AG04450 (cell line): Measurements from ENCODE around the gene SMURF1. TPM values are rescaled to one million over a fixed set of nuclear protein-coding genes. Genes with fewer than 3 reads are reported as not detected.

Source experiments
- CTCF ChIA-PET: fragments of 300-600, 350-600 bp; formaldehyde crosslinking; extraction: SDS; loops from one replicate; lab custom pipeline; 2022; ENCODE audit warnings: antibody characterized with exemption, inconsistent platforms; lab: Charles Lee
- POLR2A ChIA-PET: fragments of 350-600 bp; formaldehyde crosslinking; extraction: SDS; loops from one replicate; lab custom pipeline; 2021; ENCODE audit warnings: antibody characterized with exemption, inconsistent platforms; lab: Yijun Ruan, JAX
- DNase-seq: peaks from one replicate; pipeline ENCODE4 v3.0.0-alpha.2; 2011; ENCODE audit warnings: low read depth, low spot score
- H3K27ac ChIP-seq: one replicate; pipeline ENCODE4 v1.5.1; 2012; ENCODE audit warnings: low read depth, low read length, control low read depth
- H3K27me3 ChIP-seq: one replicate; pipeline ENCODE4 v1.6.0; 2012; ENCODE audit warnings: low read length; ENCODE audit not compliant: control insufficient read depth, insufficient read depth
- H3K4me3 ChIP-seq: 2 replicates; pipeline ENCODE4 v1.5.1; 2011; ENCODE audit warnings: mild to moderate bottlenecking, low read depth, low read length, control low read depth
- H3K9me3 ChIP-seq: 2 replicates; pipeline ENCODE4 v1.5.1; 2012; ENCODE audit warnings: low read length; ENCODE audit not compliant: control insufficient read depth, insufficient read depth
- polyA plus RNA-seq: library from polyadenylated mRNA; depleted of rRNA; stranded (reverse); fragments of >200 nt; gene quantifications from 2 replicates; pipeline ENCODE4 v1.2.3, GENCODE V29; 2011
- TF ChIP-seq, protein P1 (sequence below): IDR thresholded peaks from 2 replicates; pipeline ENCODE4 v1.5.1; 2011; ENCODE audit warnings: low read depth, low read length, control low read depth, inconsistent platforms

The SMURF1 gene
- polyA plus RNA-seq, 1 experiment = 17.1 TPM

DNA sequence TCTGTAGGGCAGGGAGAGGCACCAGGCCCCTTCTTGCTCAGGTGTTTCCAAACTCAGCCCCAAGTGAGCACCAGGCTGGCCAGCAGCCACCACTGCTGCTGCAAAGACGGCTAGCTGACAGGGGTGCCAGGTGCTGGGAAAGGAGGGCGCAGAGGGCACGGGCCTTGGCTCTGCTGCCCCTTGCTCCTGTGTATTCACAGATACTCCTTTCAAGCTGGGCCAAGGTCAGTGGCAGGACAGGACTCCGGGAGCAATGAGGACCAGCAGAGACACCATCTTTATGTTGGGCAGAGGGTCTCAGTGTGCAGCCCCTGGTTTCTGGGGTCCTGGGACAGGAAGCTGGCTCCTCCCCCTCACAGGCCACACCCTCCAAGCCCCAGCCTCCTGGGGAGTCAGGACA lies 110.1 kb downstream of the SMURF1 start:
- Histone ChIP-seq H3K27me3 (no peaks in the 10 kb centered on the region), H3K9me3 (no peaks in the 10 kb centered on the region), H3K4me3 (no peak overlapping the region), H3K27ac (no peak overlapping the region)
- CTCF ChIA-PET = no interaction called here
- TF ChIP-seq, protein P1, sequence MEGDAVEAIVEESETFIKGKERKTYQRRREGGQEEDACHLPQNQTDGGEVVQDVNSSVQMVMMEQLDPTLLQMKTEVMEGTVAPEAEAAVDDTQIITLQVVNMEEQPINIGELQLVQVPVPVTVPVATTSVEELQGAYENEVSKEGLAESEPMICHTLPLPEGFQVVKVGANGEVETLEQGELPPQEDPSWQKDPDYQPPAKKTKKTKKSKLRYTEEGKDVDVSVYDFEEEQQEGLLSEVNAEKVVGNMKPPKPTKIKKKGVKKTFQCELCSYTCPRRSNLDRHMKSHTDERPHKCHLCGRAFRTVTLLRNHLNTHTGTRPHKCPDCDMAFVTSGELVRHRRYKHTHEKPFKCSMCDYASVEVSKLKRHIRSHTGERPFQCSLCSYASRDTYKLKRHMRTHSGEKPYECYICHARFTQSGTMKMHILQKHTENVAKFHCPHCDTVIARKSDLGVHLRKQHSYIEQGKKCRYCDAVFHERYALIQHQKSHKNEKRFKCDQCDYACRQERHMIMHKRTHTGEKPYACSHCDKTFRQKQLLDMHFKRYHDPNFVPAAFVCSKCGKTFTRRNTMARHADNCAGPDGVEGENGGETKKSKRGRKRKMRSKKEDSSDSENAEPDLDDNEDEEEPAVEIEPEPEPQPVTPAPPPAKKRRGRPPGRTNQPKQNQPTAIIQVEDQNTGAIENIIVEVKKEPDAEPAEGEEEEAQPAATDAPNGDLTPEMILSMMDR = no peak
- no peak for DNase-seq
- POLR2A ChIA-PET = no interaction called here

DNA sequence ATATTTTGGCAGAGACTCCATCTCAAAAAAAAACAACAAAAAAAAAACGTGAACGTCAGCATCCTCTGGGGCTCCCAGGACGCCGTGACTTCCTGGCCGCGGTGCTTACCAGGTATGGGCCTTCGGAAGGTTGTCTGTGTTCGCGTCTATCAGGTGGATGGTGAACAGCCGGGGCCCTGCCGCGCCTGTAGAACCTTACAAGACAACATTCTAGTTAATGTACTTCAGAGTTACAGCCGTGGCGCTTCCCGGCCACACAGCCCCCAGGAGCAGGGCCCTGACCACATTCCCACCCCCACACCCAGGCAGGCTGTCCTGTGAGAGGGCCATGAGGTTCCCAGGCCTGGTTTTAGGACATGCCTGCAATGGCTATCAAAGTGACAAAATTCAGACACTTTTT lies 111.0 kb downstream of the SMURF1 start:
- no peaks in the 10 kb centered on the region for H3K27me3 ChIP-seq
- no peak for DNase-seq
- TF ChIP-seq, protein P1 = no peak
- ChIA-PET POLR2A (no interaction called here), CTCF (no interaction called here)
- H3K9me3 ChIP-seq = peaks cover under 1% of the 10 kb centered on the region; the same call in 1 of the 2 replicates
- no peak overlapping the region for H3K27ac ChIP-seq
- no peak overlapping the region for H3K4me3 ChIP-seq

DNA sequence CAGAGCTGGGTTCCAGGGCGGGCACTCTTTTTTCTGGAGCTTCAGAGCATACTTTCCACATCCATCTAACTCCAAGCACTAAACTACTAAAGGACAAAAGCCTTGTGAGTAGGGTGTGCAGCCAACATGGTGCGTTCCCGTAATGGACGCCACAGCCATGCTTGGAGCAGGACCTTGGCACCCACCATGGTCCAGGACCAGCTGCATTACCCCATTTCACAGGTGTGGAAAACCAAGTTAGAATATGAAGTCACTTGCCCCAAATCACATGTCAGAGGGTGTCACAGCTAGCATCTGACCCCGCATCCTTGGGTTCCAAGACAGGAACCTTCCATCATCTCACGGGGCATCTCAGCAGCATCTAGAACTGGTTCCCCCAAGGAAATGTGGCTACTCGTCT lies 112.4 kb downstream of the SMURF1 start:
- Histone ChIP-seq H3K9me3 (peaks cover 3% of the 10 kb centered on the region; the same call in 1 of the 2 replicates), H3K27me3 (no peaks in the 10 kb centered on the region), H3K27ac (no peak overlapping the region), H3K4me3 (no peak overlapping the region)
- ChIA-PET CTCF (interaction anchor here (3.1 kb wide), 1 partner anchor 281 kb away, joined by 10 read pairs; no protein-coding TSS in a partner anchor), POLR2A (no interaction called here)
- TF ChIP-seq, protein P1 = no peak
- DNase-seq = no peak

DNA sequence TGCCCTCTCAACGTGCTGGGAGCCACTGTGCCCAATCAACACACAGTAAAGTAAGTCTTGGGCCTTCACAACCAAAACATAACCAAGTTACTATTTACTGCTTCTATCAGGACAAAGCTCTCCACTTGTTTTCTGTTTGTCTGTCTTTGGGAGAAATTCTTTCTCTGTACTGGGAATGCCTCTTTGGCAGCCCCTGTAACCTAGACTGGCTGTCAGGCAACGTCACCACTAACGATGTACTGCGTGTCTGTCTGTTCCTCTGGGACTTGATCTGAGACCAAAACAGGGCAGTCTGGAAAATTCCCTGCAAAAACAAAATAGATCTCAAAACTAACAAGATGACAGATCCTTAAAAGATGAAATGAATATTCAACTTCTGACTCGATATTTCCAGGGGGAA lies 113.0 kb downstream of the SMURF1 start:
- ChIA-PET CTCF (interaction anchor here (3.1 kb wide), 1 partner anchor 282 kb away, joined by 10 read pairs; no protein-coding TSS in a partner anchor), POLR2A (no interaction called here)
- TF ChIP-seq, protein P1 = no peak
- H3K4me3 ChIP-seq = no peak overlapping the region
- H3K27ac ChIP-seq = no peak overlapping the region
- no peaks in the 10 kb centered on the region for H3K27me3 ChIP-seq
- DNase-seq = no peak
- H3K9me3 ChIP-seq = peaks cover 3% of the 10 kb centered on the region; the same call in 1 of the 2 replicates

DNA sequence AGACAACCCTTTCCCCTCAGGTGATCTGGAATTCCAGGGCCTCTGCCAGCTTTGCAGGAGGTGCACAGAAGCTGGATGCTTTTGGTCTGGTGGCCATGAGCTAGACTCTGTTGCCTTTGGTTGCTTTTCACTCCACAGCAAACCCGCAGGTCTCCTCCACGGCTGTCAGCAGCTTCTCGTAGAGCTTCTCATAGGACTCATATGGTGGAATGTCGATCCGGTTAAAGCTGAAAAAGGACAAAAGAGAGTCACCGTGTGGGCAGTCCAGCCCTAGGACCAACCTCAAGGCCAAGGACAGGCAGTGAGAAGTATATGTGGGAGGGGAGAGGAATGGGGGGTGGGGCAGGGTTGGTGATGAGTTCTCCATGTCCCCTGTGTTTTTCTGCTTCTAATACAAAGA lies 113.5 kb downstream of the SMURF1 start:
- CTCF ChIA-PET = interaction anchor here (0.8 to 3.1 kb wide), 2 partner anchors 10 to 282 kb away, joined by 3 to 10 read pairs; no protein-coding TSS in a partner anchor
- Histone ChIP-seq H3K27me3 (no peaks in the 10 kb centered on the region), H3K4me3 (no peak overlapping the region), H3K9me3 (peaks cover 3% of the 10 kb centered on the region; the same call in 1 of the 2 replicates), H3K27ac (no peak overlapping the region)
- POLR2A ChIA-PET = no interaction called here
- DNase-seq = no peak
- TF ChIP-seq, protein P1 = no peak
